ENCODE data around the gene AKT3. TPM values are rescaled to one million over a fixed set of nuclear protein-coding genes. Genes with fewer than 3 reads are reported as not detected.

Gene AKT3
- total RNA-seq, 2 donors from 2014 or later: 13.6 to 31.2 TPM

DNA sequence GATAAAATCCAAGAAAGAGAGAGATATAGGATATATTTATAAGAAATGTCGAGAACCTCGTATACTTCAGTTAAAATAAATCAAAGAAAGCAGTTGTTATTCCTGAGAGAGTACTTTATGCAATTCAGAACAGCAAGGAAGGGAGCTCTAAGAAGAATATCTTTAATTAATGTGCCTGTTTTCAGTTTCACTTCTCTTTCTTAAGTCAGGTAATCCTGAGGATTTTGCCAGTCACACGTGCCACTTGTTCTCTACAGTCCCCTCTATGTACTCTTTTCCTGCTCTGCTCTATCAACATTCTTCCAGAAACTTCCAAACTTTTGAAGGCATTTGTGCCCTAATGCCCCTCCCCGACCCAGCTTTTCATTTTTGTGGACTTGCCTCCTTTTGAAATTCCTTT, 211.9 kb downstream of the AKT3 start:
- no peaks in the 10 kb centered on the region for H3K4me1 ChIP-seq
- peaks cover 0 to 15% of the 10 kb centered on the region in 2 donors for H3K9me3 ChIP-seq
- no peaks in the 10 kb centered on the region for H3K36me3 ChIP-seq
- TF ChIP-seq CTCF (IDR thresholded peaks at IDR 0.05): no peak
- DNase-seq (ENCODE audit: low spot score): no peak
- no peaks in the 10 kb centered on the region for H3K27me3 ChIP-seq
- H3K27ac ChIP-seq: no peak overlapping the region
- H3K4me3 ChIP-seq: no peak overlapping the region

DNA sequence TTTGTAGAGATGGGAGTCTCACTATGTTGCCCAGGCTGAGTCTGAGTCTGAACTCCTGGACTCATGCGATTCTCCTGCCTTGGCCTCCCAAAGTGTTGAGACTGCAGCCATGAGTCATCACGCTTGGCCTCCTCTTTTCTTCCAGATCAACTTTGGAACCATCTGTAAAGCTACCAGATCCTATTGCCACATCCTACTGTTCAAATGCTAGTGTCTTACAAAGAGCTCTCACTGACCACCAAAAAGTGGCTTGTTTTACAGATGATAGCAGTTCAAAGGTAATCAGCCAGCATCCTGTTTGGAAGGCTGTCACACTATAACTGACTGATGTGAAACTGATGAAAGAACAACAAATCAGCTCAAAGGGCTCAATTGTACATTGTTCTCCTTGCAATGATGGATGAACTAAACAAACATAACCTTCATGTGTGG, 221.6 kb downstream of the AKT3 start:
- no peak for TF ChIP-seq CTCF (IDR thresholded peaks at IDR 0.05)
- no peak for DNase-seq (ENCODE audit: low spot score)
- H3K27ac ChIP-seq: no peak overlapping the region

GRCh38 chr1:243623841-243624240, 226.2 kb downstream of the AKT3 start:
- no peaks in the 10 kb centered on the region for H3K27me3 ChIP-seq
- peaks cover 20% of the 10 kb centered on the region for H3K36me3 ChIP-seq
- no peak overlapping the region for H3K27ac ChIP-seq
- no peak for DNase-seq (ENCODE audit: low spot score)
- TF ChIP-seq CTCF (IDR thresholded peaks at IDR 0.05): no peak
- H3K4me3 ChIP-seq: no peak overlapping the region
- peaks cover 0 to 13% of the 10 kb centered on the region in 2 donors for H3K9me3 ChIP-seq
- no peaks in the 10 kb centered on the region for H3K4me1 ChIP-seq

More for the DNA sequence above, 221.6 kb downstream of the AKT3 start:
- peaks cover 0 to 7% of the 10 kb centered on the region in 2 donors for H3K9me3 ChIP-seq
- peaks cover 10% of the 10 kb centered on the region for H3K36me3 ChIP-seq
- H3K4me1 ChIP-seq: no peaks in the 10 kb centered on the region
- H3K4me3 ChIP-seq: no peak overlapping the region
- H3K27me3 ChIP-seq: no peaks in the 10 kb centered on the region

- no peak for DNase-seq (ENCODE audit: low spot score)
- no peaks in the 10 kb centered on the region for H3K27me3 ChIP-seq
- no peak overlapping the region for H3K4me3 ChIP-seq
- peaks cover 20% of the 10 kb centered on the region for H3K36me3 ChIP-seq
- no peaks in the 10 kb centered on the region for H3K4me1 ChIP-seq
- H3K9me3 ChIP-seq: peaks cover 0 to 13% of the 10 kb centered on the region in 2 donors
- H3K27ac ChIP-seq: no peak overlapping the region
- TF ChIP-seq CTCF (IDR thresholded peaks at IDR 0.05): no peak
Measured at GRCh38 chr1:243621973-243622372, 228.1 kb downstream of the AKT3 start.

- no peak for DNase-seq (ENCODE audit: low spot score)
- H3K27me3 ChIP-seq: no peaks in the 10 kb centered on the region
- H3K9me3 ChIP-seq: peaks cover 0 to 13% of the 10 kb centered on the region in 2 donors
- H3K4me1 ChIP-seq: no peaks in the 10 kb centered on the region
- H3K4me3 ChIP-seq: no peak overlapping the region
- H3K27ac ChIP-seq: no peak overlapping the region
- TF ChIP-seq CTCF (IDR thresholded peaks at IDR 0.05): no peak
- H3K36me3 ChIP-seq: peaks cover 20% of the 10 kb centered on the region
Measured at GRCh38 chr1:243620096-243620495, 229.9 kb downstream of the AKT3 start.

- H3K27ac ChIP-seq: no peak overlapping the region
- no peaks in the 10 kb centered on the region for H3K4me1 ChIP-seq
- H3K27me3 ChIP-seq: no peaks in the 10 kb centered on the region
- no peaks in the 10 kb centered on the region for H3K9me3 ChIP-seq
- peaks cover 6% of the 10 kb centered on the region for H3K36me3 ChIP-seq
- no peak for TF ChIP-seq CTCF (IDR thresholded peaks at IDR 0.05)
- H3K4me3 ChIP-seq: no peak overlapping the region
- no peak for DNase-seq (ENCODE audit: low spot score)
Measured at GRCh38 chr1:243609698-243610097, 240.3 kb downstream of the AKT3 start.

All from right atrium auricular region (tissue), 2 donors.